Thymus (tissue), 11 donors: ENCODE measurements around the gene MRPL32. TPM values are rescaled to one million over a fixed set of nuclear protein-coding genes. Genes with fewer than 3 reads are reported as not detected.

Experiments used
- DNase-seq, 9 donors: peaks; one replicate each; pipeline ENCODE4 v3.0.0-alpha.2; 2013; ENCODE audit warnings: low spot score in 9 of 9, low read depth in 6 of 9, missing footprints in 1 of 9
- H3K27ac ChIP-seq, 2 donors: one replicate each; pipeline ENCODE4 v1.5.1; 2013; ENCODE audit warnings: control low read depth in 1 of 2, low read depth in 1 of 2, low read length in 1 of 2, mild to moderate bottlenecking in 1 of 2, moderate library complexity in 1 of 2
- H3K27me3 ChIP-seq, 2 donors: one replicate each; pipeline ENCODE4 v1.5.1; 2013; ENCODE audit warnings: low read length in 1 of 2; ENCODE audit not compliant: control insufficient read depth in 2 of 2, insufficient read depth in 1 of 2
- H3K36me3 ChIP-seq, 2 donors: one replicate each; pipeline ENCODE4 v1.5.1; 2013; ENCODE audit warnings: low read length in 1 of 2, mild to moderate bottlenecking in 1 of 2, moderate library complexity in 1 of 2; ENCODE audit not compliant: control insufficient read depth in 2 of 2, insufficient read depth in 2 of 2
- H3K4me1 ChIP-seq, 2 donors: one replicate each; pipeline ENCODE4 v1.5.1; 2013; ENCODE audit warnings: low read length in 2 of 2; ENCODE audit not compliant: control insufficient read depth in 2 of 2, insufficient read depth in 2 of 2
- H3K4me3 ChIP-seq, 2 donors: one replicate each; pipeline ENCODE4 v1.5.1; 2013; ENCODE audit warnings: low read length in 2 of 2, control low read depth in 1 of 2, mild to moderate bottlenecking in 1 of 2
- H3K9me3 ChIP-seq, 2 donors: one replicate each; pipeline ENCODE4 v1.5.1; 2013; ENCODE audit warnings: low read length in 1 of 2, mild to moderate bottlenecking in 1 of 2; ENCODE audit not compliant: control insufficient read depth in 2 of 2, insufficient read depth in 1 of 2
- WGBS: extraction: QIAGEN DNeasy Blood & Tissue Kit; methylation state at CpG from one replicate; pipeline ENCODE4 v1.1.7; 2013; 5-methylcytosine and 5-hydroxymethylcytosine counted together
- polyA plus RNA-seq: library from polyadenylated mRNA; stranded (reverse); fragments of 200-250 nt; gene quantifications from one replicate; pipeline ENCODE4 v1.2.3, GENCODE V29; 2013
- total RNA-seq: library from RNA; stranded (reverse); fragments of 120-200 nt; gene quantifications from one replicate; pipeline ENCODE4 v1.2.4, GENCODE V29; 2013
- donor health status: healthy.

The MRPL32 gene
- total and polyA plus RNA-seq, 2 donors = 56.5 to 97.7 TPM

- no peak overlapping the region for H3K27ac ChIP-seq
- no peak overlapping the region for H3K4me3 ChIP-seq
- H3K36me3 ChIP-seq = no peaks in the 10 kb centered on the region
- DNase-seq = no peak
- no peaks in the 10 kb centered on the region for H3K9me3 ChIP-seq
- 60% methylated on average over 3 of the region's 3 CpGs for WGBS
- no peaks in the 10 kb centered on the region for H3K4me1 ChIP-seq
- no peaks in the 10 kb centered on the region for H3K27me3 ChIP-seq
Observed at GRCh38 chr7:42950417-42950816, 18.2 kb downstream of the MRPL32 start.

GRCh38 chr7:42952328-42952727 is 20.2 kb downstream of the MRPL32 start:
- Histone ChIP-seq H3K4me3 (no peak overlapping the region), H3K27me3 (no peaks in the 10 kb centered on the region), H3K36me3 (no peaks in the 10 kb centered on the region), H3K9me3 (no peaks in the 10 kb centered on the region), H3K4me1 (no peaks in the 10 kb centered on the region), H3K27ac (no peak overlapping the region)
- DNase-seq = no peak
- 92% methylated on average over 4 of the region's 4 CpGs for WGBS

DNA sequence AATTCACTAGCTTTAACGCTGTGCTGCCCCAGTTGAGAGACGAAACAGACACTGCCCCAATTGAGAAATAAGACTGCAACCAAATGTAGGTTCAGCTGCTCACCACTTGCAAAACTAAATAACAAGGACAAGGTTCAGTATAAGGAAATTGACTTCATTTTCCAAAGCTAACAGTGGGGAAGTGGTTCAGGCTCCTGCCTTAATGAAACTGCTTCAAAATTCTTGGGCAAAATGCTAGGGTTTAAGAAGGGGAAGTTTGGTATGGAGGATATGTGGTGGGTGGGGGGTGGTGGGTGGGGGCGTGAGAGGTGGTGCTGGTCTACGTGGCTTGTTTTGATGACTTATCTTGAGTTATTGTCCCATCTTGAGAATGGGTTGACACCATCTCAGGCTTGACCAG is 21.8 kb downstream of the MRPL32 start:
- Histone ChIP-seq H3K9me3 (no peaks in the 10 kb centered on the region), H3K4me1 (no peaks in the 10 kb centered on the region), H3K4me3 (no peak overlapping the region), H3K27me3 (no peaks in the 10 kb centered on the region), H3K36me3 (no peaks in the 10 kb centered on the region), H3K27ac (no peak overlapping the region)
- 94% methylated on average over 4 of the region's 4 CpGs for WGBS
- no peak for DNase-seq

DNA sequence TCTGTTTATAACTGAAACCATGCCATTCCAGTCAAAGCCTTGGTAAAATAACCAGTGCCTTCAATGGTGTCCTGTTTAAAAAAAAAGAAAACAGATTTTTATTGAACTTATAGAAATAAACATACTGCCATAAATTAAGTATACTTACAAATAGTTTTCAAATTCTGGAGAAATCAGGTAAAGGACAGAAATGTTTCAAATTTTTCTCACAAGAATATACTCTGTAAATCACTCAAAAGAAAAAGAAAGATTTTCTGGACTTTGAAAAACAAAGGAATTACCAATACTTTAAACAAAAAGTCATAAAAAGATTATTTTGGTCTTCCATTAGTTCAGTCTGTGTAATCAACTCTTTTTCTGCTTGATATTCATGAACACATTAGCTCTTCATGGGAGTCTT is 23.9 kb downstream of the MRPL32 start:
- Histone ChIP-seq H3K4me3 (no peak overlapping the region), H3K27me3 (no peaks in the 10 kb centered on the region), H3K9me3 (no peaks in the 10 kb centered on the region), H3K27ac (no peak overlapping the region), H3K4me1 (no peaks in the 10 kb centered on the region), H3K36me3 (no peaks in the 10 kb centered on the region)
- DNase-seq = no peak

DNA sequence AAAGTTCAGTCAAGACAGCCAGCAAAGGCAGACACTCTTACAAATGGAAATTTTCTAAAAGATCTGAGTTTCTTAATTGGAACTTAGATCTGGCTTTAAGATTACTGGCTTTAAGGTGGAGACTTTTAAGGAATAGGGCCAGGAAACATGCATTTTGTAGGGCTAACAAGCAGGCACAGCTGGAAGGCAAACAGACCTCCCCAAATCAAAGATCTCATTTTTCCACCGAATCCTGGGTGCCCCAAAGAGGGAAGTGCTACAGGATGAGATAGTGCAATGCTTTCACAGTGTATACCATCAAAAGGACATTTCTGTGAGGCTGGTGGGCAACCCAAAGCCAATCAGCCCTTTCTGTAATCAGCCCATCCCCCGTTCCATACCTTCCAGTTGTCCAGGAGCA is 27.4 kb downstream of the MRPL32 start:
- Histone ChIP-seq H3K36me3 (no peaks in the 10 kb centered on the region), H3K4me1 (no peaks in the 10 kb centered on the region), H3K27ac (no peak overlapping the region), H3K9me3 (no peaks in the 10 kb centered on the region), H3K4me3 (no peak overlapping the region), H3K27me3 (no peaks in the 10 kb centered on the region)
- WGBS = 87% methylated on average over 2 of the region's 2 CpGs
- DNase-seq = no peak

- WGBS = 54% methylated on average over 2 of the region's 2 CpGs
Observed at GRCh38 chr7:42960762-42961161, 28.6 kb downstream of the MRPL32 start.

DNA sequence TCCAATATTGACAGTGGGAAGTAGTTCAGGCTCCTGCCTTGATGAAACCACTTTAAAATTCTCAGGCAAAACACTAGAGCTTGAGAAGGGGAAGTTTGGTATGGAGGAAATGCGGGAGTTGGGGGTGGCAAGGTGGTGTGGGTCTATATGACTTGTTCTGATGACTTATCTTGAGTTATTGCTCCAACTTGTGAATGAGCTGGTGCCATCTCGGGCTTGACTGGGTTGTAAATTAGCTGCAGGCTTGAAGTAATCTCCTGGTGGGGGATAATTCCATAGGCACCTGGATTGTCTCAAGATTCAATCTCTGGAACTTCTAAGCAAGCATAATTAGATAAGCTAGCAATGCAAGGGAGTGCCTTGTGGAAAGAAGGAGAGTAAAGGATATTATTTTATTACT is 29.0 kb downstream of the MRPL32 start:
- H3K27me3 ChIP-seq = no peaks in the 10 kb centered on the region
- no peaks in the 10 kb centered on the region for H3K36me3 ChIP-seq
- WGBS = 13% methylated on average over 2 of the region's 2 CpGs
- H3K9me3 ChIP-seq = no peaks in the 10 kb centered on the region
- H3K27ac ChIP-seq = no peak overlapping the region
- no peaks in the 10 kb centered on the region for H3K4me1 ChIP-seq
- H3K4me3 ChIP-seq = no peak overlapping the region
- no peak for DNase-seq

More at GRCh38 chr7:42960762-42961161, 28.6 kb downstream of the MRPL32 start:
- H3K4me1 ChIP-seq = no peaks in the 10 kb centered on the region
- DNase-seq = no peak
- H3K27ac ChIP-seq = no peak overlapping the region
- H3K4me3 ChIP-seq = no peak overlapping the region
- H3K36me3 ChIP-seq = no peaks in the 10 kb centered on the region
- H3K27me3 ChIP-seq = no peaks in the 10 kb centered on the region
- no peaks in the 10 kb centered on the region for H3K9me3 ChIP-seq

DNA sequence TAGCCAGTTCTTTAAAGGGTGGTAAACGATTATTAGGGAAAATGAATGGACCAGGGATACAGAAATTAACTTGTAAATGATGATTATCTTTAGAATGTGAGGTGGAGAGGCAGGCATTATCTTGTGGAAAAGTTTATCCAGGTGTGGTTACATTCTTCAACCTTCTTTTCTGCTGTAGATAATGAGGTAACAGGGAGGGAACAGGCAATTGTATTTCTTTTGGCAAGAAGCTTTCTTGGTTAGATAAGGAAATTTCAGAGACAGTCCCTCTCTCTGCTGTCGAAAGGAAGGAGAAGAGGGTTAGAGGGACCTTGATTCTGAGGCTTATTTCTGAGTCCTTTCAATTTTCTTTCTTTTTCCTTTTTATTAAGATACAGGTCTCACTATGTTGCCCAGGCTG is 32.1 kb downstream of the MRPL32 start:
- Histone ChIP-seq H3K4me1 (no peaks in the 10 kb centered on the region), H3K27ac (no peak overlapping the region), H3K9me3 (no peaks in the 10 kb centered on the region), H3K4me3 (no peak overlapping the region), H3K36me3 (no peaks in the 10 kb centered on the region), H3K27me3 (no peaks in the 10 kb centered on the region)
- 77% methylated on average over 2 of the region's 2 CpGs for whole genome bisulfite sequencing
- no peak for DNase-seq

DNA sequence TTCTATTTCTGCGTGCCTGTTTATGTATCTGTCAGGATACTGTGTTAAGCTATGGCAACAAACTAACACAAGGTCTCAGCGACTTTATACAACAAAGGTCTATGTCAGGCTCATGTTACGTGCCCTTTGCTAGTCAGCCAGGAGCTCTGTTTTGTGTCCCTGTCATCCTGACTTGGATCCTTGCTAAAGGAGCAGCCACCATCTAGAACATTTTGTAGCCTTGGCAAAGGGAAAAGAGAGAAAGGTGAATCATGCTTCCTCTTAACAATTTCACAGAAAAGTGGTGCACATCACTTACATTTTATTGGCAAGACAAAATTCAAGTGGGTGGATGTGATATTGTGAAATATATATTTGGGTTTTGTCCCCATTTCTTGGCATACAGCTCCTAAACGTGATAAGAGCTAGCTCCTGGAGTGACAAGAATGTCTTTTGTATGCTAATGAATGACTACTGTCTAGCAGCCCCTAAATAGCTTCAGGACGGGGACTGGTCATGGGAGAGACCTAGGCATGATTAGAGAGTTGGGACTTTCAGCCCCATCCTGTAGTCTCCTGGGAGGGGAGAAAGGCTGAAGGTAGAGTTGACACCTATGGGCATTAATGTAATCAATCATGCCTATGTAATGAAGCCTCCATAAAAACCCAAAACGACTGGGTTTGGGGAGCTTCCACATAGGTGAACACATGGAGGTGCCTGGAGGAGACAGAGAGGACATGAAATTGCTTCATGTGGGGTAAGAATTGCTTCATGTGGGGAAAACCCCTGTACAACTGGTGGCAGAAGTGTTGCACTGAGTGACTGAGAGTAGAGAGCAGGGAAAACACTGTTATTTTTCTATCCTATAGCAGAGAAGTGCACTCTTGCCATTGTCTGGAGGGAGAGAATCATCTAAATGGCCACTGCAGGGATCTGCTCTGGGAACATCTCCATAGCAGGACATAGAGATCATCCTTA is 33.0 kb downstream of the MRPL32 start:
- Histone ChIP-seq H3K9me3 (no peaks in the 10 kb centered on the region), H3K4me1 (no peaks in the 10 kb centered on the region), H3K36me3 (no peaks in the 10 kb centered on the region), H3K4me3 (no peak overlapping the region), H3K27ac (no peak overlapping the region), H3K27me3 (no peaks in the 10 kb centered on the region)
- DNase-seq = no peak
- 79% methylated on average over 6 of the region's 6 CpGs for WGBS
